Spleen (tissue), 7 donors: ENCODE results near the gene HOXC11.

Experiments used
- CTCF ChIP-seq, 11 experiments: fragments of 200-600 bp in 7 of 11; fragments of 450-650 bp in 4 of 11; sonication (generic) in 4 of 11; IDR thresholded peaks in 8 of 11; conservative IDR thresholded peaks in 3 of 11; 1 replicate in 7 of 11; 2 replicates in 4 of 11; pipeline versions ENCODE4 v1.4.0 to v1.8.0; 2016 to 2021; ENCODE audit warnings: antibody characterized with exemption in 11 of 11, inconsistent platforms in 4 of 11, mild to moderate bottlenecking in 1 of 11
- POLR2A ChIP-seq, 3 donors: fragments of 450-650 bp; IDR thresholded peaks; one replicate each; pipeline ENCODE4 v1.5.1; 2017; ENCODE audit warnings: antibody characterized with exemption in 3 of 3, mild to moderate bottlenecking in 1 of 3
- donor health status: DM: no; HTN: no; CAD: no; lungs with moderate emphysema.
- donor health status: DM: no; HTN: no; CAD: no.
- donor health status: DM: no; HTN: no; CAD: no.

DNA sequence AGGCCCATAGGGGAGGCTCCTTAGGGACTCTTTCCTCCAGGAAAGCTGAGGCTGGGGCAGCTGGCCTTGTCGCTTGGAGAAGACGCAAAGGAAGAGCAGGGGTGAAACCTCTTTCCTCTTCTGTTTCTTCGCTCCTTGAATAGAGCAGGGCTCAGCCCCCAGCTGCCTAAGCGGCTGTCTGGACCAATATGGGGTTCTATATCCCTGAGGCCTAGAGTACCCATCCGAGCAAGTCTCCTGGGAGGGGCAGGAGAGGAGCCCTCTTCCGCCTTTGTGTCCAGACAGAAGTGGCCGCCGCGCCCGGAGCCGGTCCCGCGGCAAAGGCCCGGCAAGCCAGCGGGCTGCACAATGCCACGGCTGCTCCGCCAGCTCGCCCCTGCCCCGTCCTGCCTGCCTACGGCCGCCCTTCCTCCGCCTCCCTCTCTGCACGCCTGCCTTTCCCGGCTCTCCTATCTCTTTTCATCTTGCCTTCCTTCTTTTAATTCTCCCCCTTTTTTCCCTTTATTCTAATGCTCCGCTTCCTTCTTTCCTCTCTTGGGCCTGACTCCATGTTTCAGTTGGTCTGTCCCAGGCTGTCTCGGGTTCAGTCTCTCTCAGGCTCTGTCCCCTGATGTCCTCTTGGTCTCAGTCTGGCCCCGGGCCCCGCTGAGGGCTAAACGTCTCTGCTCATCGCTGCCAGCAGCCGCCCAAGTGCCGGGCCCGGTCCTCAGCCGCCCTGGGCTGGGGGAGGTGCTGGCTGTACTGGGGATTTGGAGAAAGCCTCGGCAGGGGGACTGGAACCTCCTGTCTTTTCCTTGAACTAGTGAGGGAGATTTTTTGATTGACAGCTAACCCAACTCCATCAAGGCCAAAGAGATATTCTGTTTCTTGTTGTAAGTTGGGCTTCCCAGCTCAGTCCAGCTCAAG lies 24.5 kb downstream of the HOXC11 start:
- no peak for TF ChIP-seq CTCF (IDR thresholded peaks at IDR 0.05 in 8 of 11, conservative IDR thresholded peaks at IDR 0.05 in 3 of 11)
- no peak for TF ChIP-seq POLR2A (IDR thresholded peaks at IDR 0.05)
